ENCODE results near the gene HLA-B.
"Not testable (repeated sequence)": the region's sequence is repeated elsewhere in the genome, so short reads cannot be mapped to it uniquely, and the experiment has no call there.

The HLA-B gene

GRCh38 chr6:31356946-31357466 lies at the start of gene HLA-B:
TSS of gene HLA-B (minus strand) at chr6:31357179. CDS start at chr6:31357158, 21 bp downstream.
- peak; percentile 53 for DNase-seq

GRCh38 chr6:31405996-31406395 lies 49.0 kb upstream of the HLA-B start:
- DNase-seq: no peak

- DNase-seq: not testable (repeated sequence)
These were observed 47.0 kb upstream of the HLA-B start for GRCh38 chr6:31404061-31404364.

- peak; percentile 87 for DNase-seq
These were observed 46.5 kb upstream of the HLA-B start, which contains the start of gene MICA for GRCh38 chr6:31403283-31404060. TSS of gene MICA (plus strand) at chr6:31403595. CDS start at chr6:31403633, 38 bp downstream.

- DNase-seq: no peak
These were observed 45.6 kb upstream of the HLA-B start for GRCh38 chr6:31402324-31403282.

GRCh38 chr6:31401403-31401802 lies 44.4 kb upstream of the HLA-B start:
- no peak for DNase-seq

GRCh38 chr6:31400467-31401289 lies 43.7 kb upstream of the HLA-B start:
- no peak for DNase-seq

GRCh38 chr6:31399589-31400466 lies 42.8 kb upstream of the HLA-B start:
- DNase-seq: peak; percentile 31

- no peak for DNase-seq
These were observed 41.0 kb upstream of the HLA-B start for GRCh38 chr6:31397901-31398525.

- DNase-seq: not testable (repeated sequence)
These were observed 40.1 kb upstream of the HLA-B start for GRCh38 chr6:31397153-31397499.

GRCh38 chr6:31396422-31397152 lies 39.6 kb upstream of the HLA-B start:
- DNase-seq: no peak

GRCh38 chr6:31395832-31396231 lies 38.9 kb upstream of the HLA-B start:
- no peak for DNase-seq

- no peak for DNase-seq
These were observed 37.4 kb upstream of the HLA-B start for GRCh38 chr6:31394381-31394780.

- no peak for DNase-seq
These were observed 37.0 kb upstream of the HLA-B start for GRCh38 chr6:31393932-31394331.

GRCh38 chr6:31389802-31390132 lies 32.8 kb upstream of the HLA-B start:
- not testable (repeated sequence) for DNase-seq

GRCh38 chr6:31388916-31389801 lies 32.2 kb upstream of the HLA-B start:
- DNase-seq: not testable (repeated sequence)

- no peak for DNase-seq
These were observed 30.0 kb upstream of the HLA-B start for GRCh38 chr6:31386977-31387376.

GRCh38 chr6:31386099-31386498 lies 29.1 kb upstream of the HLA-B start:
- no peak for DNase-seq

- DNase-seq: no peak
These were observed 28.1 kb upstream of the HLA-B start for GRCh38 chr6:31385041-31385440.

GRCh38 chr6:31383149-31383548 lies 26.2 kb upstream of the HLA-B start:
- no peak for DNase-seq
